Activated naive CD4-positive, alpha-beta T cell treated with anti-CD3 and anti-CD28 coated beads, Interleukin-2, amount 10 ng/mL, durations not matched to agents 7 days and 5 days (primary cell): ENCODE measurements around the gene DYRK1A.

Experiments
- CTCF ChIA-PET: fragments of 350-600 bp; sonication (Branson Sonifier 250); formaldehyde crosslinking; loops from one replicate; lab custom pipeline; 2021; ENCODE audit warnings: antibody characterized with exemption; lab: Charles Lee
- DNase-seq: peaks from one replicate; pipeline ENCODE4 v3.0.0-alpha.2; 2020
- H3K27ac Mint-ChIP-seq: one replicate; pipeline ENCODE4 v1.8.0; 2021; ENCODE audit warnings: mild to moderate bottlenecking, moderate library complexity, mixed read lengths
- H3K27me3 Mint-ChIP-seq: one replicate; pipeline ENCODE4 v1.8.0; 2021; ENCODE audit warnings: mild to moderate bottlenecking, mixed read lengths
- H3K36me3 Mint-ChIP-seq: one replicate; pipeline ENCODE4 v1.8.0; 2021; ENCODE audit warnings: mixed read lengths
- H3K4me1 Mint-ChIP-seq: one replicate; pipeline ENCODE4 v1.8.0; 2021; ENCODE audit warnings: mixed read lengths
- H3K4me3 Mint-ChIP-seq: one replicate; pipeline ENCODE4 v1.8.0; 2021; ENCODE audit warnings: mild to moderate bottlenecking, moderate library complexity, mixed read lengths
- H3K9me3 Mint-ChIP-seq: one replicate; pipeline ENCODE4 v1.8.0; 2021; ENCODE audit warnings: mixed read lengths

DYRK1A gene

DNA sequence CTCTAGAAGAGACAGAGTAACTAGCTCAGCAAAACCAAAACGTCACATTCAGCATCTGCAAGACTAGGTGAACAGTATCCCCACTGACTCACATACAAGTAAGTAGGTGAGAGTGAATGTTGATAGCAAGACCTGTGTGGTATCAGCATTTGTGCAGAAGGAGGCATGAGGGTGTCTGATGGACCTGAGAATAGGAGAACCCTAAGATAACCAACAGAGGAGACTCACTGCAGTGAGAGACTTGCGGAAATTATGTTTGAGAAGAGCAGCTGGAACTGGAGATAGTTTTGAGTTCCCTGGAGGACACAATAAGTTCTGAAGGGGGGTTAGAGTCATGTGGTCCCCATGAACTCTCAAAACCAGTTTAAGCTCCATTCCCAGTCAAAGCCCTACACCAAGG is 59.1 kb downstream of the DYRK1A start:
- no peak overlapping the region for H3K27ac Mint-ChIP-seq
- DNase-seq = no peak
- no peaks in the 10 kb centered on the region for H3K27me3 Mint-ChIP-seq
- H3K36me3 Mint-ChIP-seq = peaks cover 53% of the 10 kb centered on the region
- no peaks in the 10 kb centered on the region for H3K9me3 Mint-ChIP-seq
- CTCF ChIA-PET = no interaction called here
- H3K4me1 Mint-ChIP-seq = peaks cover 22% of the 10 kb centered on the region
- H3K4me3 Mint-ChIP-seq = no peak overlapping the region

DNA sequence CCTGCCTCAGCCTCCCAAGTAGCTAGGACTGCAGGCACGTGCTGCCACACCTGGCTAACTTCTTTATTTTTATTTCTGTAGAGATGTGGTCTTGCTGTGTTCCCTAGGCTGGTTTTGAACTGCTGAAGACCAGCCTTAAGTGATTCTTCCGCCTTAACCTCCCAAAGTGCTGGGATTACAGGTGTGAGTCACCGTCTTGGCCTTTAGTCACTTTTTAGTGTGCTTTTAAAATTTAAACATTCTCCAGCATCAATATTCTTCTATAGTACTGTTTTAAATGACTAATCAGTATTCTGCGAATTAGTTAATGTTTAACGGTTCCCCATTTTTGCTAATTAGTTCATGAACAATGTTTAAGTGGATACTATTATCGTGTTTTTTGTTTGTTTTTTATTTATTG is 60.6 kb downstream of the DYRK1A start:
- no peak for DNase-seq
- Mint-ChIP-seq H3K9me3 (no peaks in the 10 kb centered on the region), H3K27me3 (no peaks in the 10 kb centered on the region), H3K4me1 (peaks cover 29% of the 10 kb centered on the region), H3K27ac (no peak overlapping the region), H3K36me3 (peaks cover 54% of the 10 kb centered on the region), H3K4me3 (no peak overlapping the region)
- CTCF ChIA-PET = no interaction called here

DNA sequence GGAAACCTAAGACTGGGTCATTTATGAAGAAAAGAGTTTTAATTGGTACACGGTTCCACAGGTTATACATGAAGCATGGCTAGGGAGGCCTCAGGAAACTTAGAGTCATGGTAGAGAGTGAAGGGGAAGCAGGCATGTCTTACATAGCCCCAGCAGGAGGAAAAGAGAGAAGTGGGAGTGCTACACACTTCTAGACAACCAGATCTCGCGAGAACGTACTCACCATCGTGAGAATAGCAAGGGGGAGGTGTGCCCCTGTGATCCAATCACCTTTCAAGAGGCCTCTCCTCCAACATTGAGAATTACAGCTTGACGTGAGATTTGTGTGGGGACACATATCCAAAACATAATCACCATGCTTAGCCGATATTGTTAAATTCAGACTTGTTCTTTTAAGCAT is 62.8 kb downstream of the DYRK1A start:
- no peak for DNase-seq
- Mint-ChIP-seq H3K36me3 (peaks cover 48% of the 10 kb centered on the region), H3K27ac (no peak overlapping the region), H3K4me1 (peaks cover 34% of the 10 kb centered on the region), H3K4me3 (no peak overlapping the region), H3K9me3 (no peaks in the 10 kb centered on the region), H3K27me3 (no peaks in the 10 kb centered on the region)
- CTCF ChIA-PET = no interaction called here

DNA sequence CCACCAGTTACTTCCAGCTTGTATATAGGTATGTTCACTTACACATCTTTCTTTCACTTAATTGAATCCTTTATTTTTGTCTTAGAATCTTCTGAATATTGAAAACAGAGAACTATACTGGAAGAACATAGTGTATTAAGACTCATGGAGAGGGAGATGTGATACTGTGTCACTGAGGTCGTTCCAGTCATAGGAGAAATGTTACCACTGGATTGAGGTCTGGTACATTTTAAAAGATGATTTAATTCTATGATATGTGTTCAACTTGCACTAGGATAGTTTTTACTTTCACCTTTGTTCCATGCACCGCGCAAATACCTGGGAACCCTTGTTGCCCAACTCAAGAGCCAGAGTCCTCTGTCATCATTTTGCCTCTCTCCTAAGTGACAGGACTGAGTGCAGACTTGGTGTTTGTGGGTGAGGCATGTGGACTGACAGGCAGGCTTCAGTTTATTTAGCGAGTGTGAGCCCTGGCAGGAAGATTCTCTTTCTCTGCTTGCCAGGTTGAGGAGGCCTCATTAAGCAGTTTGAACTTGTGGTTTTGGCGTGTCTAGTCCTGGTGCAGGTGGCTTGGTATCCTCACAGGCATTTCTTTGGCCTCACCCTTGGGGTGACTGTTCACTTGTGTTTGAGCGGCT is 63.7 kb downstream of the DYRK1A start:
- no peak overlapping the region for H3K4me3 Mint-ChIP-seq
- H3K4me1 Mint-ChIP-seq = peaks cover 34% of the 10 kb centered on the region
- H3K27ac Mint-ChIP-seq = no peak overlapping the region
- peaks cover 48% of the 10 kb centered on the region for H3K36me3 Mint-ChIP-seq
- DNase-seq = no peak
- H3K27me3 Mint-ChIP-seq = no peaks in the 10 kb centered on the region
- no peaks in the 10 kb centered on the region for H3K9me3 Mint-ChIP-seq
- CTCF ChIA-PET = no interaction called here

DNA sequence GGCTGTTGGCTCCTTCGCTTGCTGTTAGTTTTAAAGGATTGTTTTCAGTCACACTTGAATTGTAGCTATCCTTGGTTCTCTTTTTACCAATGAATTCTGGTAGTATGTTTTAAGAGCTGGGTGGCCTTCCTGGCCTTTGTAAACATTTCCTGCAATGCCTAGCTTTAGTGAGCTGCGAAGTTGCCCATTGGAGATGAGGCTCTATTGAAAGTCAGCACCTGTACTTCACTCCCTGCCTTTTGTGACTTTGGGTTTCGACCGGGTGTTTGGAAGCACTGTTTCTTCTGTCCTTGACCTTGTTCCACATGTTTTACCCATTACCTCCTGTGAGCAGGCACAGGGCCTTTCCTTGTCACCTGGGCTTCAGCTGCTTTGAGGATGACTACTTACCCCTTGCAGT is 64.7 kb downstream of the DYRK1A start:
- H3K36me3 Mint-ChIP-seq = peaks cover 40% of the 10 kb centered on the region
- CTCF ChIA-PET = no interaction called here
- H3K4me1 Mint-ChIP-seq = peaks cover 30% of the 10 kb centered on the region
- DNase-seq = no peak
- no peak overlapping the region for H3K4me3 Mint-ChIP-seq
- H3K27ac Mint-ChIP-seq = no peak overlapping the region
- H3K27me3 Mint-ChIP-seq = no peaks in the 10 kb centered on the region
- no peaks in the 10 kb centered on the region for H3K9me3 Mint-ChIP-seq

DNA sequence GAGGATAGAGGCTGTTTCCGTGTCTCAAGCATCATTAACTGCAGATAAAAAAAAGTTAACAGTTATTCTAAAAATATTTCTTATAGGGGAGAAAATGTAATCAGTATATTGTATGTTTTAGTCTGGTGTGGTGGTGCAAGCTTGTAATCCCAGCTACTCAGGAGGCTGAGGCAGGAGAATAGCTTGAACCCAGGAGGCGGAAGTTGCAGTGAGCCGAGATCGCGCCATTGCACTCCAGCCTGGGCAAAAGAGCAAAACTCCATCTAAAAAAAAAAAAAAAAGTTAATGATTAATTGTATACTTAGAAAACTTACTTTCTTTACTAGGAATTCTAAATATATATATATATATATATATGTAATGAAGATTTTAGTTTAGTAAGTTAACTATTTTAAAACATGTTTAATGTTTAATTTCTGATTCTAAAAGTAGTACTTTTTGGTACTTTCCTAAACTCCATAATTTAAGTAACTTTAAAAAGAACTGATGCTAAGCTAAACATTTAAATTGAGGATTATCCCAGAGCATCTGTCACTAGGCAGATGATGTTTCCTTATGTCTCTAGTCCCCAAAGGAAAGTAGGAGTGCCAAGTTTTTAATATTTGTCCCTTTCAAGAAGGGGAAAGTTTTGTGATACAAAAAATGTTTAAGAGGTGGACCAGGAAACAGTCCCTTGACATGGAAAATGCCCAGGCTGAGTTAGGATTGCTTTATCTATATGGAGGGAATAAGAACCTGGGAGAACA is 66.3 kb downstream of the DYRK1A start:
- Mint-ChIP-seq H3K4me3 (no peak overlapping the region), H3K27ac (no peak overlapping the region)
- CTCF ChIA-PET = no interaction called here

DNA sequence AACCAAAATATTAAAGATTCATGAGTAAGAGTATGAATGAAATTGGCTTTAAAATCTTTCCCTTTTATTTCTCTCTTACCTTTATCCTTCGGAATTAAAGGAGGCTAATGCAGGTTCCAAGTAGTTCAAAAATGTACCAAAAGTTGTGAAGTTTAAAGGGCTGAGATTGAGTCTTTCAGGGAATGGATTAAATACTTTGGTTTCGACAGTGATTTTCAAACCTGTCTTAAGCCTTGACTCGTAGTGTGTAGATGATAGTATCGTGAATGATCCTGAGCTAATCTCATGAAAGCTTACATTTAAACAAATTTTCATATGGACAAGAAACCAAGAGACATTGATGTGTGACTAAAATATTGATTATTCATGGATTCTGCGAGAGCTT is 66.9 kb downstream of the DYRK1A start:
- Mint-ChIP-seq H3K4me1 (peaks cover 37% of the 10 kb centered on the region), H3K27me3 (no peaks in the 10 kb centered on the region), H3K9me3 (no peaks in the 10 kb centered on the region), H3K27ac (no peak overlapping the region), H3K4me3 (no peak overlapping the region), H3K36me3 (peaks cover 36% of the 10 kb centered on the region)
- DNase-seq = no peak
- CTCF ChIA-PET = no interaction called here

More for the DNA sequence above, 66.3 kb downstream of the DYRK1A start:
- Mint-ChIP-seq H3K4me1 (peaks cover 34% of the 10 kb centered on the region), H3K9me3 (no peaks in the 10 kb centered on the region), H3K27me3 (no peaks in the 10 kb centered on the region), H3K36me3 (peaks cover 37% of the 10 kb centered on the region)
- DNase-seq = no peak

DNA sequence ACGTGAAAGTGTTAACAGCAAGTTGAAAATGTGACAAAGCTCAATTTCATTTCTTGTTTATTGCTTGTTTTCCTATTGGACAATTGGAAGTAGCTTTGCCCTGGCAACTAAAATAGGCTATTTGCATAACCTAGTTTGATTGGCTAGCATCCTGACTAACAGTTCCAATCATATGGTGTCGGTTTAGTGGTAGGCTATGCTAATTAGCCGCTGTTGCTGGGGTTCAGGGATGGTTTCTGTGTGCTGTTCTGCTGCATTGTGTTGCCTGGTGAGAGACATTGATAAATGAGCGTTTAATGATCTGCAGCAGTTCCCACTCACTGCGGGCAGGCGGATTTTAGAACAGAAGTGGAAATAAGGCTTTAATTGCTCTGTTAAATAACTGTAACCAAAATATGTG is 68.5 kb downstream of the DYRK1A start:
- CTCF ChIA-PET = no interaction called here
- peak; percentile 68 for DNase-seq
- Mint-ChIP-seq H3K4me3 (no peak overlapping the region), H3K9me3 (no peaks in the 10 kb centered on the region), H3K36me3 (peaks cover 34% of the 10 kb centered on the region), H3K27ac (no peak overlapping the region), H3K4me1 (peaks cover 35% of the 10 kb centered on the region), H3K27me3 (no peaks in the 10 kb centered on the region)

DNA sequence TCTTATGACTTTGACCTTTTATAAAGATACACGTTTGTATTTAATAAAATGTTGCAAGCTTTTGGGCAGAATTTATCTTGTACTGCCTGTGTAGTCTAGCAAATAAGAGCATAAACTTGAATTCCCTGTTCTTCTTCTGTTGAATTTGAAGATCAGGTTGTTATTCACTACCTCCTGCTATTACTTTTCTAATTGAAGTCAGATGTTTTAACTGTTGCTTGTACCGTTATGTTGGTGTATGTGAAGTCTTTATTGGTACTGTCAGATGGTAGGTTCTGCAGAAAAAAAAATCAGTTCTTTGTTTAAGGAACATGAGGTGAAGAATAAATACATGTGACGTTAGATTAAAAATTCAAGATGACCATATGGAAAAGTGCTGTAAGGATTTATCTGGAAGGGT is 69.1 kb downstream of the DYRK1A start:
- no peaks in the 10 kb centered on the region for H3K9me3 Mint-ChIP-seq
- no peaks in the 10 kb centered on the region for H3K27me3 Mint-ChIP-seq
- DNase-seq = no peak
- H3K4me1 Mint-ChIP-seq = peaks cover 32% of the 10 kb centered on the region
- no peak overlapping the region for H3K27ac Mint-ChIP-seq
- peaks cover 28% of the 10 kb centered on the region for H3K36me3 Mint-ChIP-seq
- H3K4me3 Mint-ChIP-seq = no peak overlapping the region
- CTCF ChIA-PET = no interaction called here

DNA sequence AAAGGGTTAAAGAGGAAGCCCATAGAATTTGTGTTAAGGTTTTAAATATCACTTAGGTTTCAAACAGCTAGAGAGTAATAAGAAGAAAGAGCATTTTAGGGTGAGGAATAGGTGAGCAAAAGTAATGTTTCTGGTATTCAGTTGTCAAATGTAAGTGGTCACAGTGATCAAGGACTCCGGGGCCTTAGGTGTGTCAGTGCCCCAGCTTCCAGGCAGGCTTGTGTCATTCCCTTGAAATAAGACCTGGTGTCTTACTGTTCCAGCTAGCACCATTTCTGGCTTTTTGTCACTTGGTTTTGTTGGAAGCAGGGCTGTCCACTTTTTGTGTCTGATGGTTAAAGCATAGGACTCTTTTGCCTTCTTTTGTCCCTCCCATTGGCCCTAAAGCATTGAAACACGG is 69.6 kb downstream of the DYRK1A start:
- Mint-ChIP-seq H3K9me3 (no peaks in the 10 kb centered on the region), H3K4me1 (peaks cover 27% of the 10 kb centered on the region), H3K36me3 (peaks cover 23% of the 10 kb centered on the region), H3K27ac (no peak overlapping the region), H3K27me3 (no peaks in the 10 kb centered on the region), H3K4me3 (no peak overlapping the region)
- DNase-seq = no peak
- CTCF ChIA-PET = no interaction called here

DNA sequence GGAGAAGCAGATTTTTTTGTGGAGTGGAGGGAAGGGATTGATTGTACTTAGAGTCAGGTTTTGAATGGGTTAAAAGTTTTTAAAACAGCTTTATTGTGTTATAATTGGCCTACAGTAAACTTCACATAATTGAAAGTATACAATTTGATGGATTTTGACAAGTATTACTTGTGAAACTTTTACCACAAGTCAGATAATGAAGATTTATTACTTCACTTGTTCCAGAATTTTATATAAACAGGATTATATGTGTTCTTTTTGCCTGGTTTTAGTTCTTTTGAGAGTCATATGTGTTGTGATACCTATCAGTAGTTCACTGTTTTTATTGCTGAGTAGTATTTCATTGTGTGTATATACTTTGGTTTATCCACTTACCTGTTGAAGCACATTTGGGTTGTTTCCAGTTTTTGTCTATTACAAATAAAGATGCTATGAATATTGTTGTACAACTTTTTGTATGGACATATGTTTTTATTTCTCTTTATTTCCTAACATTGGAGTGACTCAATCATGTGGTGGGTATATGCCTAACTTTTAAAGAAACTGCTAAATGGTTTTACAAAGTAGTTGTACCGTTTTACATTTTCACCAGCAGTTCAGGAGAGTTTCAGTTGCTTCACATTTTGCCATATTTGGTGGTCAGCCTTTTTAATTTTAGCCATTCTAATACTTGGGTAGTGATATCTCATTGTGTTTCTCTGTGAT is 71.0 kb downstream of the DYRK1A start:
- CTCF ChIA-PET = no interaction called here
- Mint-ChIP-seq H3K4me1 (peaks cover 32% of the 10 kb centered on the region), H3K9me3 (no peaks in the 10 kb centered on the region), H3K4me3 (no peak overlapping the region), H3K27me3 (no peaks in the 10 kb centered on the region), H3K36me3 (peaks cover 21% of the 10 kb centered on the region), H3K27ac (no peak overlapping the region)
- DNase-seq = no peak

DNA sequence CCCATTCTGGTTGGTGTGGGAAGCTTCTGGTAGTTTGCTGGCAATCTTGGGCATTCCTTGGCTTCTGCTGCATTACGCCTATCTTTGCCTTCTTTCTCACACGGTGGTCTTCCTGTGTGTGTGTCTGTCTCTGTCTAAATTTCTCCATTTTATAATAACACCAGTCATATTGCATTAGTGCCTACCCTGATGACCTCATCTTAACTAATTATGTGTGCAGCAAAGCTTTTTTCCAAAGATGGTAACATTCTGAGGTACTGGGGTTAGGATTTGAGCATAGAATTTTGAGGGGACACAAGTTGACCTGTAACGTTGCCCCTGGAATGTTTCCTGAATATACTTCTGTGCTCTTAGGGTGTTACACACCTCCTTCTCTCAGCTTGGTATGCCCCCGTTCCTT is 77.1 kb downstream of the DYRK1A start:
- CTCF ChIA-PET = no interaction called here
- no peaks in the 10 kb centered on the region for H3K9me3 Mint-ChIP-seq

DNA sequence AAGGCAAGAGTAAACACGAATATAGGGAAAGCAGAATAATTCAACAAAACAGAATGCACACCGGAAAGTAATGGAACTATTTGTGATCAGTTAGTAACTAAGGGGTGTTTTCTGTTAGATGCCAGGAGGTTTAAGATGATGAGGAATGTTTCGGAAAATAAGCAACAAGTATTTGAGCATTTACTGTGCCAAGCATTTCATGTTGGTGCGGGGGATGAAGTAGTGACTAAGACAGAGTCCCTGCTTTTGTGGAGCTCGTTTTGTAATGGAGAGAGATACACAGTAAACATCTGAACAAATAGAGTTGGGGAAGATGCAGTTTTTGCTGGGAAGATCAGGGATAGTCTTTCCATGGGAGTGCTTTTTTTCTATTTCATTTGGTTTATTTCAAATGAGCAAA is 78.7 kb downstream of the DYRK1A start:
- Mint-ChIP-seq H3K9me3 (no peaks in the 10 kb centered on the region), H3K36me3 (peaks cover 17% of the 10 kb centered on the region), H3K27ac (no peak overlapping the region), H3K4me1 (peaks cover 42% of the 10 kb centered on the region), H3K27me3 (no peaks in the 10 kb centered on the region), H3K4me3 (no peak overlapping the region)
- no peak for DNase-seq
- CTCF ChIA-PET = no interaction called here

More for the DNA sequence above, 77.1 kb downstream of the DYRK1A start:
- Mint-ChIP-seq H3K27me3 (no peaks in the 10 kb centered on the region), H3K27ac (no peak overlapping the region), H3K4me1 (peaks cover 40% of the 10 kb centered on the region), H3K4me3 (no peak overlapping the region), H3K36me3 (peaks cover 14% of the 10 kb centered on the region)
- no peak for DNase-seq

DNA sequence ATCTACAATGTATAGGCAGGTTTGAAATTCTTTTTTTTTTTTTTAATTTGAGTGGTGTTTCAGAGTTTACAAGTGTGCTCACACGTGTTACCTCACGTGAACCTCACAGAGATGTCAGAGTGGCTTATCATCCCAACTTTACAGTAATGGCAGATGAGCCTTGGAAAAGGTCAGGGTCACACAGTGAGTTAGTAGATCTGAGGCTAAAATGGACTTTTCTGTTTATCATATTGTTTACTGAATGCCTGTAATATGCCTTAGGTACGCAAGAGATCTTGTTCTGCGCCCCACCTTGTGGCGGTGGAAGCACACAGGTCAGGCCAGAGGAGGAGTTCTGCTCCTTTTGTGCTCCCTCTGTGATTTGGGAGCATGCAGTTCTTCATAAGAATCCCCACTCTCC is 80.0 kb downstream of the DYRK1A start:
- Mint-ChIP-seq H3K9me3 (no peaks in the 10 kb centered on the region), H3K36me3 (peaks cover 18% of the 10 kb centered on the region), H3K27ac (no peak overlapping the region), H3K4me3 (no peak overlapping the region), H3K27me3 (no peaks in the 10 kb centered on the region), H3K4me1 (peaks cover 41% of the 10 kb centered on the region)
- DNase-seq = no peak
- CTCF ChIA-PET = interaction anchor here (0.8 kb wide), 1 partner anchor 108 kb away, joined by 4 read pairs; no protein-coding TSS in a partner anchor
